Fibroblast of lung (primary cell): ENCODE measurements around the gene HHIPL1. TPM values are rescaled to one million over a fixed set of nuclear protein-coding genes. Genes with fewer than 3 reads are reported as not detected.

Experiments
- DNase-seq, 2 donors: peaks; one replicate each; pipeline versions ENCODE4 v3.0.0 to v3.0.0-alpha.2; 2010; ENCODE audit warnings: low read depth in 2 of 2
- H2AFZ ChIP-seq: 2 replicates; pipeline ENCODE4 v1.5.1; 2012; ENCODE audit warnings: low read length, control low read depth, inconsistent platforms
- H3K27ac ChIP-seq: 2 replicates; pipeline ENCODE4 v1.5.1; 2011; ENCODE audit warnings: low read length, control low read depth; ENCODE audit not compliant: insufficient read depth
- H3K27me3 ChIP-seq: 2 replicates; pipeline ENCODE4 v1.5.1; 2011; ENCODE audit warnings: mild to moderate bottlenecking, low read length; ENCODE audit not compliant: control insufficient read depth, insufficient read depth
- H3K36me3 ChIP-seq: 2 replicates; pipeline ENCODE4 v1.5.1; 2011; ENCODE audit warnings: low read length; ENCODE audit not compliant: control insufficient read depth, insufficient read depth
- H3K4me1 ChIP-seq: 2 replicates; pipeline ENCODE4 v1.5.1; 2011; ENCODE audit warnings: low read length; ENCODE audit not compliant: control insufficient read depth, insufficient read depth; ENCODE audit errors: extremely low read depth
- H3K4me2 ChIP-seq: 2 replicates; pipeline ENCODE4 v1.5.1; 2011; ENCODE audit warnings: low read length, control low read depth; ENCODE audit not compliant: insufficient read depth; ENCODE audit errors: extremely low read depth
- H3K4me3 ChIP-seq, 4 experiments: fragments of 200-600 bp in 1 of 4; sonication (generic) in 1 of 4; replicated peaks in 1 of 4; 2 replicates each; pipeline ENCODE4 v1.5.1; 2011 to 2016; ENCODE audit warnings: low read length in 4 of 4, low read depth in 3 of 4, mild to moderate bottlenecking in 3 of 4, control low read depth in 2 of 4, inconsistent platforms in 1 of 4, mixed read lengths in 1 of 4; ENCODE audit not compliant: insufficient read depth in 1 of 4; ENCODE audit errors: control extremely low read depth in 1 of 4
- H3K79me2 ChIP-seq: 2 replicates; pipeline ENCODE4 v1.5.1; 2012; ENCODE audit warnings: mild to moderate bottlenecking, low read length, inconsistent platforms; ENCODE audit not compliant: control insufficient read depth, insufficient read depth
- H3K9ac ChIP-seq: 2 replicates; pipeline ENCODE4 v1.5.1; 2011; ENCODE audit warnings: mild to moderate bottlenecking, low read length, control low read depth; ENCODE audit not compliant: insufficient read depth
- H3K9me3 ChIP-seq: 2 replicates; pipeline ENCODE4 v1.5.1; 2012; ENCODE audit warnings: low read depth, low read length; ENCODE audit not compliant: control insufficient read depth, insufficient read depth
- H4K20me1 ChIP-seq: 2 replicates; pipeline ENCODE4 v1.5.1; 2011; ENCODE audit warnings: low read length; ENCODE audit not compliant: control insufficient read depth, insufficient read depth; ENCODE audit errors: extremely low read depth
- CTCF ChIP-seq, 2 donors: IDR thresholded peaks in 1 of 2; conservative IDR thresholded peaks in 1 of 2; 1 replicate in 1 of 2; 2 replicates in 1 of 2; pipeline ENCODE4 v1.5.1; 2011 to 2012; ENCODE audit warnings: low read length in 2 of 2, control low read depth in 1 of 2, inconsistent platforms in 1 of 2, low read depth in 1 of 2, mild to moderate bottlenecking in 1 of 2
- EZH2 ChIP-seq: IDR thresholded peaks from 2 replicates; pipeline ENCODE4 v1.5.1; 2012; ENCODE audit warnings: low read length, control low read depth, mild to moderate bottlenecking; ENCODE audit errors: missing control alignments
- polyA plus RNA-seq, 2 donors: library from polyadenylated mRNA; depleted of rRNA in 1 of 2; stranded (reverse) in 1 of 2; unstranded in 1 of 2; fragments of >200 nt; gene quantifications; 2 replicates each; pipeline ENCODE4 v1.2.1, GENCODE V29; 2011 to 2012; ENCODE audit warnings: missing spikeins in 1 of 2
- total RNA-seq: library from RNA; depleted of rRNA; stranded (reverse); fragments of >200 nt; gene quantifications from 2 replicates; pipeline ENCODE4 v1.2.1, GENCODE V29; 2014

Gene HHIPL1
- total and polyA plus RNA-seq, 2 donors (not counting 1 experiment from before 2014, with no cell fraction given) = 1.5 to 9.9 TPM

- Histone ChIP-seq H3K9me3 (no peaks in the 10 kb centered on the region), H3K27me3 (no peaks in the 10 kb centered on the region), H3K27ac (no peak overlapping the region), H3K4me2 (no peak overlapping the region), H2AFZ (no peak overlapping the region), H3K4me1 (no peaks in the 10 kb centered on the region), H3K79me2 (no peaks in the 10 kb centered on the region), H3K4me3 (no peak overlapping the region), H3K9ac (no peak overlapping the region), H4K20me1 (no peaks in the 10 kb centered on the region), H3K36me3 (no peaks in the 10 kb centered on the region)
- TF ChIP-seq CTCF (conservative IDR thresholded peaks at IDR 0.05 in 1 of 2, IDR thresholded peaks at IDR 0.05 in 1 of 2; ENCODE audit: low read depth in 1 of 2, low read length in 2 of 2) (no peak), EZH2 (no peak)
- no peak for DNase-seq
Observed at GRCh38 chr14:99716091-99716849, 71.3 kb downstream of the HHIPL1 start.

GRCh38 chr14:99716850-99717681 lies 72.1 kb downstream of the HHIPL1 start:
- Histone ChIP-seq H3K9ac (no peak overlapping the region), H3K4me1 (no peaks in the 10 kb centered on the region), H3K9me3 (no peaks in the 10 kb centered on the region), H4K20me1 (no peaks in the 10 kb centered on the region), H3K79me2 (no peaks in the 10 kb centered on the region), H2AFZ (no peak overlapping the region), H3K27me3 (no peaks in the 10 kb centered on the region), H3K27ac (no peak overlapping the region), H3K4me3 (no peak overlapping the region), H3K4me2 (no peak overlapping the region), H3K36me3 (no peaks in the 10 kb centered on the region)
- no peak for TF ChIP-seq CTCF (conservative IDR thresholded peaks at IDR 0.05 in 1 of 2, IDR thresholded peaks at IDR 0.05 in 1 of 2; ENCODE audit: low read depth in 1 of 2, low read length in 2 of 2)
- no peak for TF ChIP-seq EZH2
- no peak for DNase-seq

GRCh38 chr14:99717682-99718013 lies 72.7 kb downstream of the HHIPL1 start:
- no peak overlapping the region for H3K4me3 ChIP-seq

More at GRCh38 chr14:99717682-99718013, 72.7 kb downstream of the HHIPL1 start:
- Histone ChIP-seq H3K9ac (no peak overlapping the region), H3K4me1 (no peaks in the 10 kb centered on the region), H3K4me2 (no peak overlapping the region), H2AFZ (no peak overlapping the region), H3K27me3 (no peaks in the 10 kb centered on the region), H3K79me2 (no peaks in the 10 kb centered on the region), H4K20me1 (no peaks in the 10 kb centered on the region), H3K9me3 (no peaks in the 10 kb centered on the region), H3K36me3 (no peaks in the 10 kb centered on the region), H3K27ac (no peak overlapping the region)
- TF ChIP-seq EZH2 = no peak
- TF ChIP-seq CTCF (conservative IDR thresholded peaks at IDR 0.05 in 1 of 2, IDR thresholded peaks at IDR 0.05 in 1 of 2; ENCODE audit: low read depth in 1 of 2, low read length in 2 of 2) = no peak
- no peak for DNase-seq
